ENCODE results near the gene WIF1. TPM values are rescaled to one million over a fixed set of nuclear protein-coding genes. Genes with fewer than 3 reads are reported as not detected.

The WIF1 gene
- total RNA-seq, 1 experiment from 2014 or later, result 1.8 TPM

GRCh38 chr12:65169320-65170208 is 48.5 kb upstream of the WIF1 start, which contains the start of gene LEMD3 (continued):
- TF ChIP-seq STAT6 (CRISPR knock-in tag; conservative IDR thresholded peaks at IDR 0.05; ENCODE audit: low read depth) (no peak), NR3C1 (CRISPR knock-in tag; conservative IDR thresholded peaks at IDR 0.05; ENCODE audit: low read depth) (peak; percentile 98), HMGA2 (CRISPR knock-in tag; IDR thresholded peaks at IDR 0.05) (no peak), CTCF (IDR thresholded peaks at IDR 0.05) (no peak), EMX1 (CRISPR knock-in tag; IDR thresholded peaks at IDR 0.05) (no peak), MXD4 (CRISPR knock-in tag; IDR thresholded peaks at IDR 0.05; ENCODE audit: borderline replicate concordance) (no peak), TCF7 (CRISPR knock-in tag; IDR thresholded peaks at IDR 0.05; ENCODE audit: low read depth) (peak; percentile 99), E2F1 (CRISPR knock-in tag; IDR thresholded peaks at IDR 0.05) (peak; percentile 99), ZSCAN18 (CRISPR knock-in tag; IDR thresholded peaks at IDR 0.05) (no peak), ZNF263 (CRISPR knock-in tag; IDR thresholded peaks at IDR 0.05; ENCODE audit: low read depth) (peak; percentile 87), NFYB (CRISPR knock-in tag; conservative IDR thresholded peaks at IDR 0.05; ENCODE audit: low read depth) (peak; percentile 87), NR2C2 (CRISPR knock-in tag; IDR thresholded peaks at IDR 0.05) (peak; percentile 92), E2F4 (CRISPR knock-in tag; IDR thresholded peaks at IDR 0.05; ENCODE audit: borderline replicate concordance, low read depth) (peak; percentile 97), ZNF232 (CRISPR knock-in tag; IDR thresholded peaks at IDR 0.05) (peak; percentile 100), ZNF396 (CRISPR knock-in tag; IDR thresholded peaks at IDR 0.05; ENCODE audit: borderline replicate concordance) (no peak), SOX15 (CRISPR knock-in tag; IDR thresholded peaks at IDR 0.05) (no peak), ZNF281 (CRISPR knock-in tag; IDR thresholded peaks at IDR 0.05) (peak; percentile 99), SMAD3 (CRISPR knock-in tag; IDR thresholded peaks at IDR 0.05; ENCODE audit: borderline replicate concordance) (peak; percentile 100), ZNF423 (CRISPR knock-in tag; IDR thresholded peaks at IDR 0.05) (no peak), ESRRA (CRISPR knock-in tag; IDR thresholded peaks at IDR 0.05; ENCODE audit: borderline replicate concordance) (peak; percentile 99), FOXJ3 (CRISPR knock-in tag; IDR thresholded peaks at IDR 0.05; ENCODE audit: borderline replicate concordance) (peak; percentile 62; the same call in 1 of the 2 replicates), ZBTB21 (CRISPR knock-in tag; IDR thresholded peaks at IDR 0.05; ENCODE audit: borderline replicate concordance) (peak; percentile 98), NFATC4 (CRISPR knock-in tag; IDR thresholded peaks at IDR 0.05) (no peak), ELF4 (CRISPR knock-in tag; IDR thresholded peaks at IDR 0.05; ENCODE audit: low read depth) (peak; percentile 99), CDX4 (CRISPR knock-in tag; IDR thresholded peaks at IDR 0.05; ENCODE audit: borderline replicate concordance) (no peak), NFE2L1 (CRISPR knock-in tag; IDR thresholded peaks at IDR 0.05) (peak; percentile 100), MAX (CRISPR knock-in tag; IDR thresholded peaks at IDR 0.05) (peak; percentile 100)

All from WTC11 (cell line).